Islet of Langerhans (tissue), 1 donor: ENCODE results near the gene SHH.
"Not testable (repeated sequence)": the region's sequence is repeated elsewhere in the genome, so short reads cannot be mapped to it uniquely, and the experiment has no call there.

Experiments used
- FAIRE-seq: peaks from one replicate; lab custom pipeline; 2011; peaks lifted over from hg19 to GRCh38; lab: Jason Lieb, UNC

The SHH gene

GRCh38 chr7:155818820-155819168 lies 6.5 kb upstream of the SHH start:
- FAIRE-seq: no peak

GRCh38 chr7:155818154-155818819 lies 6.0 kb upstream of the SHH start:
- FAIRE-seq: no peak

- FAIRE-seq: not testable (repeated sequence)
These were observed 5.3 kb upstream of the SHH start for GRCh38 chr7:155817515-155817914.

GRCh38 chr7:155816996-155817395 lies 4.7 kb upstream of the SHH start:
- no peak for FAIRE-seq

GRCh38 chr7:155816192-155816508 lies 3.9 kb upstream of the SHH start:
- FAIRE-seq: no peak

- no peak for FAIRE-seq
These were observed 3.3 kb upstream of the SHH start for GRCh38 chr7:155815332-155816191.

GRCh38 chr7:155814316-155815276 lies 2.3 kb upstream of the SHH start:
- no peak for FAIRE-seq

- FAIRE-seq: no peak
These were observed 1.5 kb upstream of the SHH start for GRCh38 chr7:155813546-155814315.

- FAIRE-seq: no peak
These were observed 862 bp upstream of the SHH start for GRCh38 chr7:155813125-155813524.

GRCh38 chr7:155811560-155811894 lies 736 bp downstream of the SHH start:
- no peak for FAIRE-seq

- no peak for FAIRE-seq
These were observed 1.3 kb downstream of the SHH start for GRCh38 chr7:155810770-155811559.

- FAIRE-seq: no peak
These were observed 2.1 kb downstream of the SHH start for GRCh38 chr7:155809947-155810769.

GRCh38 chr7:155809332-155809946 lies 2.8 kb downstream of the SHH start:
- no peak for FAIRE-seq

- FAIRE-seq: no peak
These were observed 3.5 kb downstream of the SHH start for GRCh38 chr7:155808549-155809331.

GRCh38 chr7:155807789-155808548 lies 4.3 kb downstream of the SHH start:
- FAIRE-seq: no peak

GRCh38 chr7:155807065-155807671 lies 5.1 kb downstream of the SHH start:
- no peak for FAIRE-seq

- no peak for FAIRE-seq
These were observed 6.0 kb downstream of the SHH start for GRCh38 chr7:155806096-155806871.
